GM19043 (cell line): ENCODE measurements around the gene PCDHB3.
"Not testable (repeated sequence)": the region's sequence is repeated elsewhere in the genome, so short reads cannot be mapped to it uniquely, and the experiment has no call there.

Source experiments
- ATAC-seq: cut with Tn5 transposase; IDR thresholded peaks from one replicate; pipeline ENCODE4 v1.9.1; 2021; ENCODE audit warnings: low read depth; ENCODE audit not compliant: unreplicated experiment

Gene PCDHB3

DNA sequence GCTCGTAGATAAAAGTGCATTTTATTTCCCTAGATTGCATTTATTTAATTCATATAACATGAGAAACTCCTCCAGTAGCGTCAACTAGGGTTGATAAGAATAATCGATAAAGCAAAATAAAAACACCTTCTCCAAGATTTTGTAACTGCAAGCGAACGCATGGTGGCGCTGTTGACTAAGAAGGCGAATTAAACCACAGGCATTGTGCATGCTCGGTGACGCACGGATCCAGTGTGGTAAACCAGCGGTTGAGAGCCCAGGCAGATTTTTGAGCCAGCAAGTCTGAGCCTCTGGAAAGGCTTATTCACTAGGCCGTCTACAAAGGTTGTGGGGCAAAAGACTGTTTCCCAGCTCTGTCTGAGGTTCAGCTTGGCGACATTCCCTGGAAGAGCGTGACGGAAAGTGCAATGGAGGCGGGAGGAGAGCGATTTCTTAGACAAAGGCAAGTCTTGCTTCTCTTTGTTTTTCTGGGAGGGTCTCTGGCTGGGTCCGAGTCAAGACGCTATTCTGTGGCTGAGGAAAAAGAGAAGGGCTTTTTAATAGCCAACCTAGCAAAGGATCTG is at the start of gene PCDHB3:
Gene PCDHB3, plus strand, starts transcription at position 231 of the 563 bp plus-strand sequence. Its CDS starts 177 bp downstream, at position 408.
- no peak for ATAC-seq

DNA sequence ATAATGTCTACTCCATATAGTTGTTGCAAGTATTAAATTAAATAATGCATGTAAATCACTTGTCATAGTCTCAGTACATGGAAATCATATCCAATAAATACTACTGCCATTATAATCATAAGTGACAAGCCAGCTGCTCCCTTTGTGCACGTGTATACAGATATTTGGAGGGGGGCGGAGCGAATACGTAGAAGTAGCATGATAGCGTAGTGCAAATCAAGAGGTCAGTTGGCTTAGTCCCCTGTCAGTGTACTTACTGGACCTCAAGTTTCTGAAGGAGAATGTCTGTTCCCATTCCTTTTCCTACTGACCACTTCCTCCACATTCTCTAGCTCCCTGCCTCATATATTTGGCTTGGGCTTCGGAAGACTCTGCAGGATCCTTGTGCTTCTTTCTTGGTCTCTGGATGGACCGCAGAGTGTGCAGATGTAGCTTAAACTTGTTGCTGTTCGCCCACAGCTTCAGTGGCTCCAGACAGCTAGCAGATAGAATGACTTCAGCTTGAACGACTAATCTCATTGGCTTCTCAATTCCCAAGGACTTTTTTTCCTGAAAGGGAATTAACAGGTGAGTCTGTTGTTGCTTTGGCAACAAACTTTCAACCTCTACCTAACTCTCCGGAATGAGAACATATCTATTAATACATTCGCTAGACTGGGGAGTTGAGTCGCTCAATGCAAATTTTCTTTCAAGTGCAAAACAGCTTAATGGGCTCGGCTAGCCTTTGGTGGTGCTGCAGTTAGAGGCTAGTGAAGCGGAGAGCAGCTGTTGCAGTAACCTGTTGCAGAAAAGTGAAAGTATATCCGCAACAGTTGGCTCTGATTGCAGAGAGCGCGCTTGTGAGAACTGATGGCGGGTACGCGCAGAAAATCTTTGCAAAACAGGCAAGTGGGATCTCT is 49.4 kb upstream of the PCDHB3 start, which contains the start of gene PCDHB1:
Gene PCDHB1, plus strand, starts transcription at position 753 of the 899 bp plus-strand sequence. Its CDS starts 97 bp downstream, at position 850.
- no peak for ATAC-seq

- no peak for ATAC-seq
Observed at GRCh38 chr5:141051521-141051866, 48.8 kb upstream of the PCDHB3 start.

- ATAC-seq, result no peak
Observed at GRCh38 chr5:141077826-141078225, 22.4 kb upstream of the PCDHB3 start.

- ATAC-seq, result no peak
Observed at GRCh38 chr5:141082228-141082627, 18.0 kb upstream of the PCDHB3 start.

- no peak for ATAC-seq
Observed at GRCh38 chr5:141084487-141084989, 15.7 kb upstream of the PCDHB3 start.

GRCh38 chr5:141094481-141095262 is 5.6 kb upstream of the PCDHB3 start, which contains the start of gene PCDHB2:
Gene PCDHB2, plus strand, starts transcription at chr5:141094615. Its CDS starts 176 bp downstream, at chr5:141094791.
- ATAC-seq, result no peak

GRCh38 chr5:141095263-141095641 is 5.0 kb upstream of the PCDHB3 start:
- ATAC-seq, result no peak

GRCh38 chr5:141096181-141096580 is 4.1 kb upstream of the PCDHB3 start:
- not testable (repeated sequence) for ATAC-seq

- ATAC-seq, result not testable (repeated sequence)
Observed at GRCh38 chr5:141096586-141096985, 3.7 kb upstream of the PCDHB3 start.

DNA sequence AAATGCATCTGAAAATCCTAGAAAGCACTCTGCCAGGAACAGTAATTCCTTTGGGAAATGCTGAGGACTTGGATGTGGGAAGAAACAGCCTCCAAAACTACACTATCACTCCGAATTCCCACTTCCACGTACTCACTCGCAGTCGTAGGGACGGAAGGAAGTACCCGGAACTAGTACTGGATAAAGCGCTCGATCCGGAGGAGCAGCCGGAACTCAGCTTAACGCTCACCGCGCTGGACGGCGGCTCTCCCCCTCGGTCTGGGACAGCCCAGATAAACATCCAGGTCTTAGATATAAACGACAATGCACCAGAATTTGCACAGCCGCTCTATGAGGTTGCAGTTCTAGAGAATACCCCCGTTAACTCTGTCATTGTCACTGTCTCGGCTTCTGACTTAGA is 786 bp downstream of the PCDHB3 start:
- no peak for ATAC-seq

DNA sequence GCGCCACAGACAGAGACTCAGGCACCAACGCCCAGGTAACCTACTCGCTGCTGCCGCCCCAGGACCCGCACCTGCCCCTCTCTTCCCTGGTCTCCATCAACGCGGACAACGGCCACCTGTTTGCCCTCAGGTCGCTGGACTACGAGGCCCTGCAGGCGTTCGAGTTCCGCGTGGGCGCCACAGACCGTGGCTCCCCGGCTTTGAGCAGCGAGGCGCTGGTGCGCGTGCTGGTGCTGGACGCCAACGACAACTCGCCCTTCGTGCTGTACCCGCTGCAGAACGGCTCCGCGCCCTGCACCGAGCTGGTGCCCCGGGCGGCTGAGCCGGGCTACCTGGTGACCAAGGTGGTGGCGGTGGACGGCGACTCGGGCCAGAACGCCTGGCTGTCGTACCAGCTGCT is 1.8 kb downstream of the PCDHB3 start:
- ATAC-seq, result not testable (repeated sequence)

- not testable (repeated sequence) for ATAC-seq
Observed at GRCh38 chr5:141102471-141102870, 2.2 kb downstream of the PCDHB3 start.

DNA sequence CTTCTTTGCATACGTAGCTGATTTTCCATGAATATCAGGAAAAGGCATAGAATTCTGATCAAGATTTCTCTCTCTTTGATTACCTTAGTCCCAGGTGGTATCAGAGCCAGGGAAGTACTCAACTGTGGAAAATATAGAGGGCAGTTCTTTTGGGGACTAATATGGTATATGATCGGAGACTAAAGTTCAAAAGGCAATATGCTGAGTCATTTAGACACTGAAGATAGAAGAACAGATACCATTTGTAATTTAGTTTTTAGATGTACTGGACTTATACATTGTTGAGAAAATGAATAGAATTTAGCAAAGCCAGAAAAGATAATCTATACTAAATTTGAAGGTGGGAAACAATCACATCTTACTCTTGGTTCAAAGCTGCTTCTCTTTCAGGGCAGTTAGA is 5.1 kb downstream of the PCDHB3 start:
- no peak for ATAC-seq

GRCh38 chr5:141119250-141119649 is 19.0 kb downstream of the PCDHB3 start:
- ATAC-seq, result no peak

DNA sequence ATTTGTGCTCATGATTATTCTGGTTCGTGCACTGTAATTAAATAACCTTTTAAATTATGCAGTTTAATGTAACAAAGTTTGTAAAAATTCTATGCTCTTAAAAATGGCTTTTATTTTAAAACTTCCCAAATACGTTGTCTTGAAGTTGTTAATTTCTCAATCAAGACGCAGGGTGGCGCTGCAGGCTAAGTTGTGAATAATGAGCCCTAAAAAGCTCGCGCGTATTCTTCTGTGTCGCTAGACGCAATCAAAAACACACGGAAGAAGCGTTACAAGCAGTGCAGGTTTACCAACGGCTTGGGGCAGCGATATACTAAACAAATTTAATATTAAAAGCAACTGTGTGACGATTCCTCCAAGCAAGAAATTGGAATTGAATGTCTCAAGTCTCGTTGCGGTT is 21.3 kb downstream of the PCDHB3 start, which contains the start of gene PCDHB4:
Gene PCDHB4, plus strand, starts transcription at position 256 of the 400 bp plus-strand sequence. CDS start 181 bp downstream, outside the sequence.
- no peak for ATAC-seq

- ATAC-seq, result no peak
Observed at GRCh38 chr5:141121985-141122384, 21.7 kb downstream of the PCDHB3 start.

GRCh38 chr5:141123396-141124135 is 23.3 kb downstream of the PCDHB3 start:
- ATAC-seq, result not testable (repeated sequence)

- no peak for ATAC-seq
Observed at GRCh38 chr5:141127305-141127704, 27.0 kb downstream of the PCDHB3 start.
